GM18505 (cell line): ENCODE results near the gene SLC39A11.

ENCODE experiments used
- ATAC-seq: cut with Tn5 transposase; IDR thresholded peaks from one replicate; pipeline ENCODE4 v1.9.1; 2021; ENCODE audit not compliant: unreplicated experiment
- POLR2A ChIP-seq: IDR thresholded peaks from 4 replicates; pipeline ENCODE4 v1.6.1; 2011; ENCODE audit warnings: borderline replicate concordance; ENCODE audit not compliant: insufficient read depth, insufficient read length; ENCODE audit errors: extremely low read depth

Gene SLC39A11

DNA sequence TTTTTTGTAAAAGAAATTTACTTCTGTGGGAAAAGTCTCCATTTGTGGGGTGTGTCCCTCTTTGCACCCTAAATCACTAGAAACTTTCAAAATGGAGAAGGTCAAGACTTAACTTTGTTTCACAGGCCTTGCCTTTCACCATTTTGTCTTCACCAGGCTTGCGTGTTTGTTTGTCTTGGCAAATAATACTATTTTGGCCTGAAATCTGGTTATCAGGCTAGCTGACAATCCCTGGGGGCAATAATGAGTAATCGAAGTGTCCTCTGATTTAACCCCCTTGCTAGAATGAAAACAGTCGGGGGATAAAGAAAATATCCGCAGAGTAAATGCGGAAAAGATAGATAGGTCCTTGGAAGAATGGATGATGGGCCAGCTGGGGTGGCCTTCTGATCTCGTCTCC lies 34.5 kb downstream of the SLC39A11 start:
- ATAC-seq, result no peak
- no peak for TF ChIP-seq POLR2A

- no peak for ATAC-seq
- no peak for TF ChIP-seq POLR2A
Measured at GRCh38 chr17:73057196-73057595, 35.3 kb downstream of the SLC39A11 start.

DNA sequence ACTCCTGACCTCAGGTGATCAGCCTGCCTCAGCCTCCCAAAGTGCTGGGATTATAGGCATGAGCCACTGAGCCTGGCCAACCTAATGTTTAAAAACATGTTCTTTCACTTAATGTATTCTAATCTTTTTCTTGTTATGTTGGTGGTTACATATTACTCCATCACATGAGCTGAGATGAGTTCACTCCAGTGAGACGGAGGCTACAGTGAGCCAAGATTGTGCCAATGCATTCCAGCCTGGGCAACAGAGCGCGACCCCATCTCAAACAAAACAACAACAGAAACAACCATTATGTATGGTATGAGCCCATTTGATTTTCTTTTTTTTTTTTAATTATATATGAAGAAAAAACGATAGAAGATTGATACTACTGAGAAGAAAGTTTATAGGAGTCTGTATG lies 39.6 kb downstream of the SLC39A11 start:
- ATAC-seq, result no peak
- no peak for TF ChIP-seq POLR2A

- ATAC-seq, result no peak
- TF ChIP-seq POLR2A, result no peak
Measured at GRCh38 chr17:73050797-73051196, 41.7 kb downstream of the SLC39A11 start.

DNA sequence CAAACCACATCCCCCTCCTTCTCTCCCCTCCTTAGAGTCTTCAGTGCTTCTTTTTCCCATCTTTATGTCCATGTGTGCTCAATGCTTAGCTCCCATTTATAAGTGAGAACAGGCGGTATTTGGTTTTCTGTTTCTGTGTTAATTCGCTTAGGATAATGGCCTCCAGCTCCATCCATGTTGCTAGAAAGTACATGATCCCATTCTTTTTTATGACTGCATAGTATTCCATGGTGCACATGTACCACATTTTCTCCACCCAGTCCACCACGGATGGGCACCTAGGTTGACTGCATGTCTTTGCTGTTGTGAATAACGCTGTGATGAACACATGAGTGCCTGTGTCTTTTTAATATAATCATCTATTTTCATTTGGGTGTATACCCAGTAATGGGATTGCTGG lies 44.3 kb downstream of the SLC39A11 start:
- no peak for ATAC-seq
- no peak for TF ChIP-seq POLR2A

- no peak for TF ChIP-seq POLR2A
- ATAC-seq, result no peak
Measured at GRCh38 chr17:73045724-73046123, 46.8 kb downstream of the SLC39A11 start.

DNA sequence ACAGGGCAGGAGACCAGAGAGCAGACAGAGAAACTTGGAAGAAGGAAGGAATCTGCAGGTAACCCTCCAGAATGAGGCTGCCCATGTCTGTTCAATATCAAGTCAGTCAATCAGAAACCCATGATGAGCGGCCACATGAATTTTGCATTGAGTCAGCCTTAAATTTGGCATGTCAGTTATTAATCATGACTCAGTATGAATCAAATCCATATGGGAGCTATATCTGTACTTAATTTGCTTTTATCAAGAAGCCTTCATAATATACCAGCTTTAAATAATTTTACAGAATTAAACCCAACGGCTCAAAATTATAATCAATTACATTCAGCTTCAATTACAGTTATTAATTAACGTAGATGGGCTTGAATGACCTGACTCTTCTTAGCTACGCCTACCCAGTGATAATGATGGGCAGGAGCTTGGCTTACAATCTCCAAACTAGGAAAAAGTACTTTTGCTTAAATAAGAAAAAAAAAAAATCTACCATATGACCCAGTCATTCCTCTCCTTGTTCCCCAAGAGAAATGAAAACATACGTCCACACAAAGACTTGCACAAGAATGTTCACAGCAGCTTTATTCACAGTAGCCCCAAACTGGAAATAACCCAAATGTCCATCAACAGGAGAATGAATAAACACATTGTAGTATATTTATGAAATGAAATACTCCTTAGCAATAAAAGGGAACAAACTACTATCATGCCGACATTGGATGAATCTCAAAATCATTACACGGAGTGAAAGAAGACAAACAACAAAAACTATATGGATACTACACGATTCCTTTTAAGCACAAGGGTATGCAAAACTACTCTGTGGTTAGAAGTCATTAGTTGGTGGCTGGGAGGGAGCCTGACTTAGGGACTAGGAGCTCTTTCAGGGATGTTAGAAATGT lies 48.6 kb downstream of the SLC39A11 start:
- TF ChIP-seq POLR2A, result no peak
- no peak for ATAC-seq

DNA sequence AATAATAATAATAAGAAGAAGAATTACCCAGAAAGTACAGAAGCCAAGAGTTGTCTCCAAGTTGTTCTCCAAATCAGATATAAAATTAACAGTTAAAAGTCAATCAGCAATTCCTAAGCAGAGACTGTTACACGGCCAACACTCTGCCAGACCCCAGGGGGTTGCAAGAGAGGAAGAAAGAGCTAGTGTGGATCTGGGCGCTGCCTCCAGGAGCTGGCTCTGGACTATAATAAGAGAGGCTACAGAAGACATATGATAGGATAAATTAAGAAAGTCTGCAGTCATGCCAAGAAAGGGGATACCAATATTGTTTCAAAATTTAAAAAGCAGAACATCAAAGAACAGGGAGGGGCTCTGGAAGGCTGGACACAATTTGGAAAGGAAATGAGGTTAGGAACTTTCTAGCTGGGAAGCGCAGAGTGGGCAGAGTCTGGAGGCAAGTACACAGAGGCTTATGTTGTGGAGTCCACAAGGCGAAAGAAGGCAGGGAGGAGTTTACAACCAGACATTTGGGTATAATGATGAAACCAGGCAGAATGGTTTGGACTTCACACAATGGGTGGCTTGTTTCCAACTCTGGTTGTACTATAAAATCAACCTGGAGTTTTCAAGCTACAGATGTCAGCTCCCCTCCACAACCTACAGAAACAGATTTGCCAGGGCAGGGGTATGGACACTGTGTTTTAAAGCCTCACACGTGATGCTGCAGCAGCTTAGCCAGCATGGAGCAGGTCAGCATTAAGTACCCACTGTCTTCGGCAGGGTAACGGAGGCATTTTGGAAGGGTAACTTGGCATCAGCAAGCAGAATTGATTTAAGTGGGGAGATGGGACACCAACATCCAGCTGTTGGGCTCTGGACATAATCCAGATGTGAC lies 49.4 kb downstream of the SLC39A11 start:
- TF ChIP-seq POLR2A, result no peak
- ATAC-seq, result no peak

- no peak for ATAC-seq
- TF ChIP-seq POLR2A, result no peak
Measured at GRCh38 chr17:73042225-73042624, 50.3 kb downstream of the SLC39A11 start.

GRCh38 chr17:73039282-73039681 lies 53.2 kb downstream of the SLC39A11 start:
- TF ChIP-seq POLR2A, result no peak
- ATAC-seq, result no peak

GRCh38 chr17:73031472-73031871 lies 61.0 kb downstream of the SLC39A11 start:
- no peak for ATAC-seq
- TF ChIP-seq POLR2A, result no peak

DNA sequence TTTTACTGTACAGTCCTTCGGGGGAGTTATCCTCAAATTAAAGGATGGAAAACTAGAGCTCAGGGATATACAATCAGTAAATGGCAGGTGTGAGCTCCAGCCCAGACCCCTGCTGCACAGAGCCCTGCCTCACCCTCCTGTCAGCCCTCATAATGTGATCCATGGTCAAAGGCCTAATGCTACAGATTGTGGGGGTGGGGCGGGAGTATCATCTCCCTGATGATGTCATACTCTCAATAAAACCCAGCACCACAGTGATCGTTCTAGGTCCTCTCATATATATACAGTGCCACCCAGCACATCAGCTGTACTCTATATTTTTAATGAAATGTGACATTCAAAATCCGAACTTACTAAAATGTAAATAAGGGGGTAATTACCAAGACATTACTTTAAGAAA lies 61.5 kb downstream of the SLC39A11 start:
- no peak for TF ChIP-seq POLR2A
- ATAC-seq, result no peak

- ATAC-seq, result no peak
- no peak for TF ChIP-seq POLR2A
Measured at GRCh38 chr17:73030501-73030921, 62.0 kb downstream of the SLC39A11 start.
